Activated CD4-positive, alpha-beta T cell treated with anti-CD3 and anti-CD28 coated beads for 48 hours (primary cell): Measurements from ENCODE around the gene MRPS9.
A peak's percentile ranks its signal among the peaks of the same experiment; 100 is the strongest.

Experiments used
- DNase-seq: peaks from one replicate; pipeline ENCODE4 v3.0.0-alpha.2; 2020

MRPS9 gene

GRCh38 chr2:105037572-105038382 is at the start of gene MRPS9:
Gene MRPS9, plus strand, starts transcription at chr2:105038069. Its CDS starts 24 bp downstream, at chr2:105038093.
- DNase-seq: peak; percentile 98

- DNase-seq: no peak
These were observed 32.5 kb upstream of the MRPS9 start for GRCh38 chr2:105005181-105005951.

GRCh38 chr2:105007367-105007766 is 30.5 kb upstream of the MRPS9 start:
- DNase-seq: no peak

- no peak for DNase-seq
These were observed 5.4 kb upstream of the MRPS9 start for GRCh38 chr2:105032476-105032875.

- no peak for DNase-seq
These were observed 3.7 kb upstream of the MRPS9 start for GRCh38 chr2:105034170-105034569.

GRCh38 chr2:105038383-105039061 is 653 bp downstream of the MRPS9 start:
- no peak for DNase-seq

- DNase-seq: no peak
These were observed 1.7 kb downstream of the MRPS9 start for GRCh38 chr2:105039559-105039958.

GRCh38 chr2:105042189-105042588 is 4.3 kb downstream of the MRPS9 start:
- no peak for DNase-seq

GRCh38 chr2:105052773-105053172 is 14.9 kb downstream of the MRPS9 start:
- DNase-seq: no peak

GRCh38 chr2:105055613-105056012 is 17.7 kb downstream of the MRPS9 start:
- DNase-seq: no peak

GRCh38 chr2:105056245-105056644 is 18.4 kb downstream of the MRPS9 start:
- DNase-seq: no peak

GRCh38 chr2:105057005-105057404 is 19.1 kb downstream of the MRPS9 start:
- no peak for DNase-seq

GRCh38 chr2:105061560-105061959 is 23.7 kb downstream of the MRPS9 start:
- DNase-seq: no peak

- no peak for DNase-seq
These were observed 24.3 kb downstream of the MRPS9 start for GRCh38 chr2:105062158-105062557.

GRCh38 chr2:105068387-105068786 is 30.5 kb downstream of the MRPS9 start:
- DNase-seq: no peak

GRCh38 chr2:105068875-105069274 is 31.0 kb downstream of the MRPS9 start:
- no peak for DNase-seq

GRCh38 chr2:105070010-105070865 is 32.4 kb downstream of the MRPS9 start:
- DNase-seq: no peak

GRCh38 chr2:105071379-105071778 is 33.5 kb downstream of the MRPS9 start:
- DNase-seq: no peak

GRCh38 chr2:105072039-105072438 is 34.2 kb downstream of the MRPS9 start:
- DNase-seq: peak; percentile 29

GRCh38 chr2:105073591-105073990 is 35.7 kb downstream of the MRPS9 start:
- DNase-seq: no peak

GRCh38 chr2:105076121-105076520 is 38.3 kb downstream of the MRPS9 start:
- no peak for DNase-seq

- DNase-seq: no peak
These were observed 41.1 kb downstream of the MRPS9 start for GRCh38 chr2:105078906-105079495.
